Measurements from ENCODE around the gene FAM81A. TPM values are rescaled to one million over a fixed set of nuclear protein-coding genes. Genes with fewer than 3 reads are reported as not detected.
A peak's percentile ranks its signal among the peaks of the same experiment; 100 is the strongest.
"Not testable (repeated sequence)": the region's sequence is repeated elsewhere in the genome, so short reads cannot be mapped to it uniquely, and the experiment has no call there.

The FAM81A gene
- total RNA-seq, 1 experiment from 2014 or later: 22.7 TPM

DNA sequence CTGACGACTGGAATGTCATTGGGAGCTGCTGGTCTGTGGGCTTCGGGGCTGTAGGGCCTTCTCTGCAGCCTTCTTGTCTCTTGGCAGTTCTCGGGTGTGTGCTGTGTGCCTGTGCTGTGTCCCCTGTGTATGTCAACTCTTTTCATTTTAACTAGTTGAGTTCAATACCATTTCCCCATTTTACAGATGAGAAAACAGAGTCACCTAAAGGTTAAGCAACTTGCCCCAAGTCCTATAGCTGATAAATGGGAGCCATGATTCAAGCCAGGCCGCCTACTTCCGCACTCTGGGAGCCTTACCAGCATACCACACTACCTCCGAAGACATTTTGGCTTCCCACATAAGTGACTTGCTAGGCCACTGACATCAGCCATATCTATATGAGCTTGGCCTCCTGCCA, 85.7 kb downstream of the FAM81A start:
- no peak for DNase-seq (ENCODE audit: low read depth, low spot score)
- in situ Hi-C loops (cut with HindIII; ENCODE audit: low pct_unique_long_range_greater_than_20kb, low sequenced_read_pairs): loop anchor here (25.0 kb wide), 1 partner anchor 386 kb away; no protein-coding TSS in a partner anchor

DNA sequence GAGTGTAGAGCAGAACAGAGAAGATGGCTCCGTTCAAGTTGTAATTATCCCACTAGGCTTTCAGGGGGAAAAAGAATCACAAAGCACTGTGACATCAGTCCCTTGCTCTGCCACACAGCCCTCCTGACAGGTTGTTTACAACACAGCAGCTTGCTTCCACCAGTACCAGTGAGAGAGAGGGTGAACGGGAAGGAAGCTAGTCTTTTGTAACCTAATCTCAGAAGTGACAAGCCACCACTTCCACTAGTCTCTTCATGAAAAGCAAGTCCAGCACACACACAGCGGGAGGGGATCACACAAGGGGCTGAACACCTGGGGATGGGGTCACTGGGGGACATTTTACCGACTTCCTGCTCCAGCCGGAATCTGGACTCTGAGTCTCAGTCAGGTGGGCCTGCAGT, 86.3 kb downstream of the FAM81A start:
- DNase-seq (ENCODE audit: low read depth, low spot score): no peak
- in situ Hi-C loops (cut with HindIII; ENCODE audit: low pct_unique_long_range_greater_than_20kb, low sequenced_read_pairs): loop anchor here (25.0 kb wide), 1 partner anchor 387 kb away; no protein-coding TSS in a partner anchor

DNA sequence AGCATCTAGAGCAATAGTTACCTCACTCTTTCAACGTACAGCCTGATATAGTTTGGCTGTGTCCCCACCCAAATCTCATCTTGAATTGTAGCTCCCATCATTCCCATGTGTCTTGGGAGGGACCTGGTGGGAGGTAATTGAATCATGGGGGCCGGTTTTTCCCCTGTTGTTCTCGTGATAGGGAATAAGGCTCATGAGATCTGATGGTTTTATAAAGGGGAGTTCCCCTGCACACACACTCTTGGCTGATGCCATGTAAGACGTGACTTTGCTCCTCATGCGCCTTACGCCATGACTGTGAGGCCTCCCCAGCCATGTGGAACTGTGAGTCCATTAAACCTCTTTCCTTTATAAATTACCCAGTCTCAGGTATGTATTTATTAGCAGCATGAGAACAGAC, 88.5 kb downstream of the FAM81A start:
- DNase-seq (ENCODE audit: low read depth, low spot score); in situ Hi-C loops (cut with HindIII; ENCODE audit: low pct_unique_long_range_greater_than_20kb, low sequenced_read_pairs): not testable (repeated sequence)

DNA sequence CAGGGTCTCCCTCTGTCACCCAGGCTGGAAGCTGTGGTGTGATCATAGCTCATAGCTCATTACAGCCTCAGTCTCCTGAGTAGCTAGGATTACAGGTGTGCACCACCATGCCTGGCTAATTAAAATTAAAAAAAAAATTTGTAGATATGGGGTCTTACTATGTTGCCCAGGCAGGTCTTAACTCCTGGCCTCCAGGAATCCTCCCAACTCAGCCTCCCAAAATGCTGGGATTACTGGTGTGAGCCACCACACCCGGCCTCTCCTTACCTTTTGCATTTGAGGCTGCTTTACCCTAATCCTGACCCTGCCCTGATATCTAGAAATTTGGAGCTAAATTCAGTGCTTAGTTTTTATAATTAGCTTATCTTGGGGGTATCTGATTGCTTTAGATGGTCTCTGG, 90.4 kb downstream of the FAM81A start:
- in situ Hi-C loops (cut with HindIII; ENCODE audit: low pct_unique_long_range_greater_than_20kb, low sequenced_read_pairs): no loop called here
- no peak for DNase-seq (ENCODE audit: low read depth, low spot score)

DNA sequence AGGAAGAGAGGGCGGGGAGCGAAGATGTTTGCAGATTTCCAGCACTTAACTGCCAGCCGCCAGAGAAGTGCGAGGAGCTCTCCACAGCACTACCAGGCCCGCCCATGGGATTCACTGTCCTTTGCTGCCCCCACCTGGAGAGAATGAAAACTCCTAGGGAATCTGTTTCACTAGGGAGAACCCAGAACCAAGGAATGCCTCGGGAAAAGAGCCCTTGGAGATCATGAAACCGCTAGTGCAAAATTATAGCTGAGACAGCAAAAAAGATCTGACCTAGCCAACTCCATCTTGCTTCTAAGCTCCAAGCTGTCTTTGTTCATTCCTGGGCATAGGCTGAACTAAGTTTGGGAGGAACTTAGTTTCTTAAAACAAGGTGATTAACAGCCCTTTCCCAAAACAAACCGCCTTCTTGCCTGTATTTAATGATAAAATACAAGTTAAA, 91.0 kb downstream of the FAM81A start:
- in situ Hi-C loops (cut with HindIII; ENCODE audit: low pct_unique_long_range_greater_than_20kb, low sequenced_read_pairs): no loop called here
- DNase-seq (ENCODE audit: low read depth, low spot score): peak; percentile 96

DNA sequence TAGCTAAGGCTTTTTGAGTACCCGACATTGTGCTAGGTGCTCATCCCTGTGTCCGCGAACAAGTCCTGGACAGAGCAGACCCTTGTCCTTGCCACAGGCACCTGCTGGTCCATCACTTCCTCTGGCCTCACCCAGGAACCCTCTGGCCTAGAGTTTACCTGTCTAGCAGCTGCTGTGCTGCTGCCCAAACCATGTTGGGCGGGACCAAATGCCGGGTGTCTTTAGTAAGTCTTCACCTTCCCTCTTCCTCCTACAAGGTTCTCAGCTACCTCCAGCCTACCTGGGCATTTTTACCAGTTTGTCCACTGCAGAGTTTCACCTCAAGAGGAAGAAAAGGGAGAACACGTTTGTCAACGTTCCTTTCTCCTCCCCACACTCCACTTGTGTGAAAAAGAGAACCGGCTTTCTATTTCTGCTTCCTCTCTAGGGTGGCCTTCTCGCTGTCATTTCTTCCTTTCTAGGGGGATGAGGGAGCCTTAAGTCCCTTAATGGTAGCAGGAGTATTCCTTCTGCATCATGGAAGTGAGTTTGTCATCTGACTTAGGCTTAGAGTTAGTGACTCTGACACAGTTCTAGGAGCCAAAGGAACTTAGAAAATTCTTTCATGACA, 93.2 kb downstream of the FAM81A start:
- DNase-seq (ENCODE audit: low read depth, low spot score): no peak
- in situ Hi-C loops (cut with HindIII; ENCODE audit: low pct_unique_long_range_greater_than_20kb, low sequenced_read_pairs): no loop called here

DNA sequence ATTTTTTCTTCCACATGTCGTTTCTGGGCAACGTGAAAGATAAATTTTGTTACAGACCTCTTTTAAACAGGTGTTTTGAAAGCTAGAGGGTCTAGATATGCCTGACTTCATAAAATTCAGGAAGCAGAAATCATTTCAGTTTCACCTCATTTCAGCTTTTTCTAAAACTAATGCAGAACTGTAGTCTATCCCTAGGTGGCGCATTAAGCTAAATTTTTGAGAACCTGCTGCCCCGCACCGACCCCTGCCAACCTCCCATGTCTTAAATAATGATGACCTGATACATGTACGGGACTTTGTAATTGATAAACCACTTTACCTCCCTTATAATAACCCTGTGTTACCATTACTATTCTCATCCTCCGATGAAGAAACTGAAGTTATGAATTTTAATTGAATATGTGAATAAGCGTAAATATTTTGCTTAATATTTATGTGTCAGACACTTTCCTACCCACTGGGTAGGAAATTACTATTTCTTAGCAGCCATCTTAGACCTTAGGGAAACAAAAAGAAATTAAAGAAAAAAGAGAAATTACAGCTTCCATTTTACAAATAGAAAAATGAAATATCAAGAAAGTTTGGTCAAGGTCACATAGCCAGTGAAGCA, 94.9 kb downstream of the FAM81A start:
- in situ Hi-C loops (cut with HindIII; ENCODE audit: low pct_unique_long_range_greater_than_20kb, low sequenced_read_pairs): no loop called here
- DNase-seq (ENCODE audit: low read depth, low spot score): peak; percentile 72

DNA sequence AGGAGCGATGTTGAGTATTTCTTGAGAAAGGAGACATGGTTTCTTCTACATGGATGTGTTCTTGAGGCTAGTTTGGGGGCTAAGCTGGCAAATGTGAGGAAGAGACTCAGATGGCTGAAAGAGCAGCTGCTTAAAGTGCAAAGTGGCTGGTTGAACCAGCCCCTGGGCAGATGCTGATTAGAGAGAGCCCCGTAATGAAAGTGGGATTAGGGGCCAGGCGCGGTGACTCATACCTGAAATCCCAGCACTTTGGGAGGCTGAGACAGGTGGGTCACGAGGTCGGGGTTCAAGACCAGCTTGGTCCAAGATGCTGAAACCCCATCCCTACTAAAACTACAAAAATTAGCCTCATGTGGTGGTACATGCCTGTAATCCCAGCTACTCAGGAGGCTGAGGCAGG, 98.6 kb downstream of the FAM81A start:
- DNase-seq (ENCODE audit: low read depth, low spot score): no peak
- in situ Hi-C loops (cut with HindIII; ENCODE audit: low pct_unique_long_range_greater_than_20kb, low sequenced_read_pairs): no loop called here

DNA sequence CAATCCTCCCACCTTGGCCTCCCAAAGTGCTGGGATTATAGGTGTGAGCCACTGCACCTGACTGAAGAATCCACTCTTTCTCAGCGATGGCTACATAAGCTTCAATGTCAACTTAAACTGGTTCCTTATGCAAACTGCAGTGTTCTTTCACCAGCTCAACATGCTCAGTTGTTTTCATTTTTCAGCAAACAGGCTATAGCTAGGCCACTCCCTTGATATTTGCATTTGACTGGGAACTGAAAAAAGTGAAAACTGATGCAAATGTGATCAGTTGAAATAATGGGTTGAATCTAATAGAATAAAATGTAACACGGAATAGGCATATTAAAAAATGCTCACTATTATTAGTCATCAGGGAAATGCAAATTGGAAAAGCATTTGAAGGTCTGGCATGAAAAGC, 99.4 kb downstream of the FAM81A start:
- in situ Hi-C loops (cut with HindIII; ENCODE audit: low pct_unique_long_range_greater_than_20kb, low sequenced_read_pairs): no loop called here
- no peak for DNase-seq (ENCODE audit: low read depth, low spot score)

DNA sequence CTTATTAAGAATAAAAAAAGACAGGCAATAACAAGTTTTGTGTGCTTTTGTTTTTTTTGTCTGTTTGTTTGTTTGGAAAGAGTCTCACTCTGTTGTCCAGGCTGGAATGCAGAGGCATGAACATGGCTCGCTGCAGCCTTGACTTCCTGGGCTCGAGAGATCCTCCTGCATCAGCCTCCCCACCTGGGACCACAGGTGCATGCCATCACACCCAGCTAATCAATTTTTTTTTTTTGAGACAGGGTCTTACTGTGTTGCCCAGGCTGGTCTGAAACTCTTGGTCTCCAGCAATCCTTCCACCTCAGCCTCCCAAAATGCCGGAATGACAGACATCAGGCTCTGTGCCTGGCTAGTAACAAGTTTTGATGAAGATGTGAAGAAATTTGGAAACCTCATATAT, 100.5 kb downstream of the FAM81A start:
- no peak for DNase-seq (ENCODE audit: low read depth, low spot score)
- in situ Hi-C loops (cut with HindIII; ENCODE audit: low pct_unique_long_range_greater_than_20kb, low sequenced_read_pairs): no loop called here

DNA sequence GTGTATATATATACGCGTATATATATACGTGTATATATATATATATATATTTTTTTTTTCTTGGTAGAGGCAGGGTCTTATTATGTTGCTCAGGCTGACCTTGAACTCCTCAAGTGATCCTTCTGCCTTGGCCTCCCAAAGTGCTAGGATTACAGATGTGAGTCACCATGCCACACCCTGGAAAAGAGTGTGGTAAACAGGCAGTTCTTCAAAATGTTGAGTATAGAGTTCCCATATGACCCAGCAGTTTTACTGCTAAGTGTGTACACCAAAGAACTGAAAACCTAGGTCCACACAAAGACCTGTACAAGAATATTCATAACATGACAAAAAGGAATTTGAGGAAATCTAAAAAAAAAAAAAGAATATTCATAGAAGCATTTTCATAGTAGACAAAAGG, 101.8 kb downstream of the FAM81A start:
- DNase-seq (ENCODE audit: low read depth, low spot score): no peak

DNA sequence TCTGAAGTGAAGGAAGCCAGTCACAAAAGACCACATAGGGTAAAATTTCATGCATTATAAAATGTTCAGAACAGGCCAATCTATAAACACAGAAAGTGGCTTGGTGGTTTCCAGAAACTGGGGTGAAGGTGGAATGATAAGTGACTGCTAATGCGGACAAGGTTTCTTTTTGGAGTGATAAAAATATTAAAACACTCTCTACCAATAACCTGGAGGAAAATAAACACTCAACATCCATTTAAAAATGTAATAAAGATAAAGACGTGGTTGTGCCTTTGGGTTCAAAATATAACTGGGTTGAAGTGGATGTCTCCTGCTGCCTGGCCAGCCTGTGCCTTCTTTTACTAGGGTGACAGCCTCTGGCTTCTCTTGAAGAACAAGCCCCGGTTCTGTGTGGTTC, 102.7 kb downstream of the FAM81A start:
- DNase-seq (ENCODE audit: low read depth, low spot score): no peak
- in situ Hi-C loops (cut with HindIII; ENCODE audit: low pct_unique_long_range_greater_than_20kb, low sequenced_read_pairs): no loop called here

More for the DNA sequence above, 101.8 kb downstream of the FAM81A start:
- in situ Hi-C loops (cut with HindIII; ENCODE audit: low pct_unique_long_range_greater_than_20kb, low sequenced_read_pairs): no loop called here

DNA sequence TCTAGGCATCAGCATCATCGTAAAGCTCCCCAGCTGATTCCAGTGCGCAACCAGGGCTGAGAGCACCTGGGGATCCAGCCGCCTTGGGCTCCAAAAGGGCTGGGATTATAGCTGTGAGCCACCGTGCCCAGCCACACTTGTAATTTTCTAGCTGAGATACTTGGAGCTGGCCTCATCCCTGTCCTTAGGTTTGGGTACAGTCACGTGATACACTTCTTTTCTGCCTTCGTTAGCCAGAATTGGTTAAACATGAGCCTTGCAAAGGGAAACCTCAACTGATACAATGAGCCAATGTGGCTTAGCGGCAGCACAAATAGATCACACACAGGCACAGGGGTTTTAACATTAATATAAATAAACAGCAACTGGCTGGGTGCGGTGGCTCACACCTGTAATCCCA, 103.8 kb downstream of the FAM81A start:
- no peak for DNase-seq (ENCODE audit: low read depth, low spot score)
- in situ Hi-C loops (cut with HindIII; ENCODE audit: low pct_unique_long_range_greater_than_20kb, low sequenced_read_pairs): no loop called here

DNA sequence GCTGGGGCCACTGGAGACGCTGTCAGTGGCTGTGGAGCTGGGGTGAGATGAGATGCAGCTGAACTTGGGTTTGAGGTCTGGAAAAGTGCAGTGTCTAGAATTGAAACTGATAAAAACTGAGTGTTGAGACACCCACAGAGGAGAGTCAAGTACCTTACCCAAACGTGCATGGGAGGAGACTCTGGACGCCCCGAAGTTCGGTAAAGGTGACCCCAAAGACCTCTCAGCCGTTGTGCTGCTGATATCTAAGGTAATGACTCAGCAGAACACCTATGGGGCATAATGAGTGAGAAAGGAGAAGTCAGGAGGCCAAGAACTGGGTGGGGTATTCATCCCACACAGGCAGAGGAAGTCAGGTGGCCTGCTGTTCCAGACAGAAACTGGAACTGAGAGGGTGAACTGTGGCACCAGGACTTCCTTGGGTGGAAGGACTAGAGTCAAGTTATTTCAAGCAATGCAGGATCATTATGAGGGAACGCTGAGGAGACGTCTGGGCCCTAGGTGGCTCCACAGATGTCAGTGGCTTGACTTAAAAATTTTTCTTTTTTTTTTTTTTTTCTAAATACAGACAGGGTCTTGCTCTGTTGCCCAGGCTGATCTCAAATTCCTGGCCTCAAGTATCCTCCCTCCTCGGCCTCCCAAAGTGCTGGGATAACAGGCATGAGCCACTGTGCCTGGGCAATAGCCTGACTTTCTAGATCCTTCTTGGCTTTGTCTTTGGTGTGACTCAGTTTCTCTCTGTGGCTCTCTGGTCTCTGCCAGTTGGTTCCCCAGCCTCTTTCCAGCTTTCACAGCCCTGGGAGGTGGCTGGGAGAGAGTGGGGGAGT, 105.9 kb downstream of the FAM81A start:
- in situ Hi-C loops (cut with HindIII; ENCODE audit: low pct_unique_long_range_greater_than_20kb, low sequenced_read_pairs): no loop called here
- no peak for DNase-seq (ENCODE audit: low read depth, low spot score)

DNA sequence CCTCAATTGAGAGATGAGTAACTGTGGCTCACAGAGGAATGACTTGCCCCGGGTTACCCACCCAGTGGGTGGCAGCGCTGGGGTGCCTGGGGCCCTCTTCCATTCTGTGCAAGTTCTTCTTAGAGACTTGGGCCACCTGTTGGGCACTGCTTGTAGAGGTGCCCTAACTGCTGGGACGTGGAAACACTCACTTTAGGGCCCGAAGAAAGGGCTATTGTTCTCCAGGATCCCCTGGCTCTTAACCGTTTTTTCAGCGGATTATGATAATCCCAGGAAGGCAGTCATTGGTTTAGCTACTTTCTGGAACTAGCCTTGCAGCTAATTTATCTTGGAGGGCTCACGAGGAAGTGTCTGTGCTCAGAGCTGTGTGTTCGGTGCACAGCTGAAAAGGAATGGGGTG, 107.6 kb downstream of the FAM81A start:
- in situ Hi-C loops (cut with HindIII; ENCODE audit: low pct_unique_long_range_greater_than_20kb, low sequenced_read_pairs): no loop called here
- DNase-seq (ENCODE audit: low read depth, low spot score): peak; percentile 19

DNA sequence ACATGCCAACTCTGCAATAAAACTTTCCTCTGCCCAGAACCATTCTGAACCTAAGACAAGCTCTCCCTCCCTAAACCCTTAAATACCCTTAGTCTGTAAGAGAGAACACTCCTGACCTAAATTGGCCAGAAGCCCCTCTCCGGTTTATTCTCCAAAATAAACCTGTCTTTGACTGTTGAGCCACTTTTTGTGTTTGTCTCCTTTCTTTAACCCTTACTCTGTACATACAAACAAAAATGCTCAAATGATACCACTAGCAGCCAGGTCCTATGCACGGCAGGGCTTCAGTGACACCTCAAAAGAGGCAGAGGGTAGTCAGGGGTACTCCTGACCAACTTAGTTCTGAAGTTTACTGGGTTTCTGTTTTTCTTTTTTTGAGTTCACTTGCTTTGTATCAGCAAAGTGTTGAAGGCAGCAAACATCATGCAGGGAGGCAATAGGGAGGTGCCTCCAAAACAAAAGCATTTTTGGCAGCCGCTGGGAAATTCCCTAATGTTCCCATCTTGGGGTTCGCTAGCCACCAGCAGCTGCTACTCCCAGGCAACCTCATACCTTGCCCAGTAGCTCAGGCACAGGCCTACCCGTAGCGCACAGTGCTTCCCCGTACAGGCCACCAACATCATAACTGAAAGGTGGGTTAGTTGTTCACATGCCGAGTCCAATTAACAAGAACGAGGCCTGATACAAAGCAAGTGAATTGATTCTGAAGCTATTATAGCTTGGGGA, 110.7 kb downstream of the FAM81A start:
- in situ Hi-C loops (cut with HindIII; ENCODE audit: low pct_unique_long_range_greater_than_20kb, low sequenced_read_pairs): no loop called here
- no peak for DNase-seq (ENCODE audit: low read depth, low spot score)

DNA sequence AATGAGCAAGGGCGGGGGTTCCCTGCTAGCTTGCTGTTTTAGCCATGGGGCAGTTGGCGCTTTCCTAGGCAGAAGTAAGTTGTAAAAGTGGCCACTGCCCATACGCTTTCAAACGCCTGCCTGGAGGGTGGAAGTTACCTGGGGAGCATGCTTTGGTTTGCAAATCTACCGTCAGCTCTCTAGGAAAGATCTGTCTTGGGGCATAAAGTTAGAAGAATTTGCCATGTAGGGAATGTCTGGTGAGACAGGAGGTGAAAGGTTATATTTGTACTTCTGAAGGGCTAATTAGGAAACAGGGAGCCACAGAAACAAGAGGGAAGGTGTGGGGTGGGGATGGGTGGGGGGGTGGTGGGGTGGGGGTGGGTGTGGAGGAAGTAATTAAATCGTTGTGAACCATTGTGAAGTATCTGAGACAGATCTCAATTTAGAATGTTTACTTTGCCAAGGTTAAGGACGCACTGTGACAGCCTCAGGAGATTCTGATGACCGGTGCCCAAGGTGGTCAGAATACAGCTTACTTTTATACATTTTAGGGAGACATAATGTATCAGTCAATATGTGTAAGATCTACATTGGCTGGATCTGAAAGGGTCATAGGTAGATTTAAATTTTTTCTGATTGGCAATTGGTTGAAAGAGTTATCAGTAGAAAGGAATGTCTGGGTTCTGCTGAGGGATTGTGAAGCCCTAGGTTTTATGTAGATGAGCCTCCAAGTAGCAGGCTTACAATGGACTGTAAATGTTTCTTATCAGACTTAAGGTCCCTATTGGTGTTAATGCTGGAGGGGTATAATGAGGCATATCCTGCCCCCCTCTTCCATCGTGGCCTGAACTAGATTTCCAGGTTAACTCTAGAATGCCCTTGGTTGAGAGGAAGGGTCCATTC, 111.6 kb downstream of the FAM81A start:
- in situ Hi-C loops (cut with HindIII; ENCODE audit: low pct_unique_long_range_greater_than_20kb, low sequenced_read_pairs): no loop called here
- no peak for DNase-seq (ENCODE audit: low read depth, low spot score)

Data from SK-MEL-5 (cell line).